Testis (tissue), 3 donors: Measurements from ENCODE around the gene PFKFB4. TPM values are rescaled to one million over a fixed set of nuclear protein-coding genes. Genes with fewer than 3 reads are reported as not detected.
"Not testable (repeated sequence)": the region's sequence is repeated elsewhere in the genome, so short reads cannot be mapped to it uniquely, and the experiment has no call there.

Experiments
- DNase-seq: peaks from one replicate; pipeline ENCODE4 v3.0.0-alpha.2; 2019
- H3K27ac ChIP-seq, 2 donors: fragments of 200-600 bp; sonication (generic); one replicate each; pipeline ENCODE4 v1.5.1; 2019
- H3K27me3 ChIP-seq: fragments of 200-600 bp; sonication (generic); one replicate; pipeline ENCODE4 v1.5.1; 2019
- H3K36me3 ChIP-seq: fragments of 200-600 bp; sonication (generic); one replicate; pipeline ENCODE4 v1.5.1; 2017; ENCODE audit warnings: low read depth; ENCODE audit errors: missing control alignments
- H3K4me1 ChIP-seq: fragments of 200-600 bp; sonication (generic); one replicate; pipeline ENCODE4 v1.5.1; 2019
- H3K4me3 ChIP-seq, 2 donors: fragments of 200-600 bp; sonication (generic); one replicate each; pipeline ENCODE4 v1.5.1; 2017 to 2019
- H3K9me3 ChIP-seq: fragments of 200-600 bp; sonication (generic); one replicate; pipeline ENCODE4 v1.5.1; 2017
- CTCF ChIP-seq, 3 experiments: fragments of 450-650 bp in 2 of 3; fragments of 200-600 bp in 1 of 3; sonication (generic) in 1 of 3; IDR thresholded peaks; one replicate each; pipeline ENCODE4 v1.5.1; 2016 to 2019; ENCODE audit warnings: antibody characterized with exemption in 3 of 3, mild to moderate bottlenecking in 2 of 3, moderate library complexity in 1 of 3
- POLR2A ChIP-seq: fragments of 450-650 bp; IDR thresholded peaks from one replicate; pipeline ENCODE4 v1.6.1; 2017; ENCODE audit warnings: antibody characterized with exemption, mild to moderate bottlenecking, moderate library complexity
- WGBS, 2 donors: methylation state at CpG; one replicate each; pipeline ENCODE4 v1.1.5; 2018; 5-methylcytosine and 5-hydroxymethylcytosine counted together
- intact Hi-C: fragments of 100-400 bp; cut with DNase I; formaldehyde crosslinking; loops from one replicate; pipeline ENCODE4 v1.15.1; 2023; ENCODE audit warnings: low total_unique reads
- polyA plus RNA-seq: library from polyadenylated mRNA; stranded (reverse); fragments of 350-450 nt; fragmentation: Illumina TruSeq; extraction: RNeasy Lipid Tissue Mini Kit (QIAGEN cat#74804); gene quantifications from one replicate; pipeline ENCODE4 v1.2.3, GENCODE V29; 2014; ENCODE audit warnings: low read depth, low replicate concordance; ENCODE audit not compliant: insufficient read depth
- total RNA-seq, 2 donors: library from RNA; depleted of rRNA; stranded (reverse); fragments of >200 nt; gene quantifications; one replicate each; pipeline ENCODE4 v1.2.3, GENCODE V29; 2016

PFKFB4 gene
- total and polyA plus RNA-seq, 3 donors from 2014 or later = 57.3 to 136 (median 134) TPM

DNA sequence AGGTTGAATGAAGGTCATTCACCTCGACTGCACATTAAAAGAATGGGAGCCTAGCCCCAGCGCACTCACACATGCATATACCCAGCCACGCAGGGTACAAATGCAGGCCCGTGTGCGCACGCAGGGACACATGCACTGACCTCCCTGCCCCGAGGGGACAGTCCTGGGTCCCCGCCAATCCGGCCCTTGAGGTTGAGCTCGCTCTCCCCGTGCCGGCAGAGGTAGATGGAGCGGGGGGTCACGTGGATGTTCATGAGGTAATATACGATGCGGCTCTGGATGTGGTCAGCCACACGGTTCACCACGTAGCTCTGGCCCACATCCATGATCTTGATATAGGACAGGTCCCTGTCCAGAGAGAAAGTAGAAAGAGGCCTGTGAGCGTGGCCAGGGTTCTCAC, 20.5 kb downstream of the PFKFB4 start:
- H3K36me3 ChIP-seq = no peaks in the 10 kb centered on the region
- TF ChIP-seq CTCF (IDR thresholded peaks at IDR 0.05) (no peak), POLR2A (no peak)
- intact Hi-C loops = no loop called here
- H3K9me3 ChIP-seq = no peaks in the 10 kb centered on the region
- H3K4me1 ChIP-seq = no peaks in the 10 kb centered on the region
- H3K27me3 ChIP-seq = no peaks in the 10 kb centered on the region
- DNase-seq = no peak
- WGBS, 2 donors = 95 to 96% methylated on average over 19 of the region's 19 CpGs
- H3K4me3 ChIP-seq = no peak overlapping the region
- no peak overlapping the region for H3K27ac ChIP-seq

GRCh38 chr3:48535578-48535977, 21.0 kb downstream of the PFKFB4 start:
- Histone ChIP-seq H3K4me1 (no peaks in the 10 kb centered on the region), H3K27me3 (no peaks in the 10 kb centered on the region), H3K27ac (no peak overlapping the region), H3K36me3 (no peaks in the 10 kb centered on the region), H3K9me3 (no peaks in the 10 kb centered on the region), H3K4me3 (no peak overlapping the region)
- DNase-seq = no peak
- intact Hi-C loops = no loop called here
- TF ChIP-seq POLR2A (no peak), CTCF (IDR thresholded peaks at IDR 0.05) (no peak)
- 94 to 95% methylated on average over 4 of the region's 4 CpGs for whole genome bisulfite sequencing, 2 donors

DNA sequence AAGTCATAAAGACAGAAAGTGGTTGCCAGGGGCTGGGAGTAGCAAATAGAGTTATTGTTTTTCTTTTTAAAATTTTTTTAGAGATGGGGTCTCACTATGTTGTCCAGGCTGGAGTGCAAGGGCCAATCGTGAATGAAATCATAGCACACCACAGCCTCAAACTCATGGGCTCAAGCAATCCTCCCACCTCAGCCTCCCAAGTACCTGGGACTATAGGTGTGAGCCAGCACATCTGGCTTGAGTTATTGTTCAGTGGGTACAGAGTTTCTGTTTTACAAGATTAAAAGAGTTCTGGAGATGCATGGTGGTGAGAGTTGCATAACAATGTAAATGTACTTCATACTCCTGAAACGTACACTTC, 23.6 kb downstream of the PFKFB4 start:
- Histone ChIP-seq H3K36me3 (no peaks in the 10 kb centered on the region), H3K4me3 (no peak overlapping the region), H3K9me3 (no peaks in the 10 kb centered on the region), H3K27me3 (no peaks in the 10 kb centered on the region), H3K27ac (no peak overlapping the region), H3K4me1 (no peaks in the 10 kb centered on the region)
- 72 to 94% methylated on average over 2 of the region's 2 CpGs for WGBS, 2 donors
- TF ChIP-seq POLR2A (no peak), CTCF (IDR thresholded peaks at IDR 0.05) (no peak)
- DNase-seq = no peak
- intact Hi-C loops = no loop called here

DNA sequence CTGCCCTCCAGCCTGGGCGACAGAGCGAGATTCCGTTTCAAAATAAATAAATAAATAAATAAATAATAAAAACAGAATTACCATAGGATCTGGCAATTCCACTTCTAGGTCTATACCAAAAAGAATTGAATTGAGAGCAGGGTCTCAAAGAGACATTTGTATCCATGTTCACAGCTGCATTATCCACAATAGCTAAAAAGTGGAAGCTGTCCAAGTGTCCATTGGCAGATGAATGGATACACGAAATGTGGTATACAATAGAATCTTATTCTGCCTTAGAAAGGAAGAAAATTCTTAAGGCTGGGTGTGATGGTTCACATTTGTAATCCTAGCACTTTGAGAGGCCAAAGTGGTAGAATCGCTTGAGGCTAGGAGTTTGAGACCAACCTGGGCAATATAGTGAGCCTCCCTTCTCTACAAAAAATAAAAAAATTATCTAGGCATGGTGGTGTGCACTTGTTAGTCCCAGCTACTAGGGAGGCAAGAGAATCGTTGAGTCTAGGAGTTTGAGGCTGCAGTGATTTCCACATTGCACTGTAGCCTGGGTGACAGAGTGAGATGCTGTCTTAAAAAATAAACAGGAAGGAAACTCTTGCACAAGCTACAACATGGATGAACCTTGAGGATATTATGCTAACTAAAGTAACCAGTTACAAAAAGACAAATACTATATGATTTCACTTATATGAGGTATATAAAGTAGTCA, 24.2 kb downstream of the PFKFB4 start:
- TF ChIP-seq POLR2A (no peak), CTCF (IDR thresholded peaks at IDR 0.05) (no peak)
- WGBS, 2 donors = 88 to 89% methylated on average over 6 of the region's 6 CpGs
- Histone ChIP-seq H3K27me3 (no peaks in the 10 kb centered on the region), H3K27ac (no peak overlapping the region), H3K4me3 (no peak overlapping the region), H3K36me3 (no peaks in the 10 kb centered on the region), H3K4me1 (no peaks in the 10 kb centered on the region), H3K9me3 (no peaks in the 10 kb centered on the region)
- intact Hi-C loops = no loop called here
- no peak for DNase-seq

DNA sequence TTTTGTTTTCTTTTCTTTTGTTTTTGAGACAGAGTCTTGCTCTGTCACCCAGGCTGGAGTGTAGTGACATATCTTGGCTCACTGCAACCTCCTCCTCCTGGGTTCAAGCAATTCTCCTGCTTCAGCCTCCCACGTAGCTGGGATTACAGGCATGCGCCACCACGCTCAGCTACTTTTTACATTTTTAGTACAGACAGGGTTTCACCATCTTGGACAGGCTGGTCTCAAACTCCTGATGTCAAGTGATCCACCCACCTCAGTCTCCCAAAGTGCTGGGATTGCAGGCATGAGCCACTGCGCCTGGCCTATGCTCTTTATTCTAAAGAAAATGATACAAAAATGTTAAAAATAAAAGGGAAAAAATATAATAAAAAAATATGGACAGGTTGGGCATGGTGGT, 25.9 kb downstream of the PFKFB4 start:
- DNase-seq, H3K4me1 ChIP-seq, H3K9me3 ChIP-seq, H3K27me3 ChIP-seq, H3K27ac ChIP-seq, intact Hi-C loops, H3K4me3 ChIP-seq, H3K36me3 ChIP-seq: not testable (repeated sequence)
- 93 to 95% methylated on average over 4 of the region's 4 CpGs for WGBS, 2 donors
